ENCODE measurements around the gene GPR42.
"Not testable (repeated sequence)": the region's sequence is repeated elsewhere in the genome, so short reads cannot be mapped to it uniquely, and the experiment has no call there.

Gene GPR42

GRCh38 chr19:35352448-35353304 lies 18.2 kb upstream of the GPR42 start:
- H3K4me1 Mint-ChIP-seq (ENCODE audit: low read depth), result peaks cover 29% of the 10 kb centered on the region
- no peaks in the 10 kb centered on the region for H3K27me3 Mint-ChIP-seq
- H3K4me3 Mint-ChIP-seq, result no peak overlapping the region
- no peaks in the 10 kb centered on the region for H3K36me3 Mint-ChIP-seq (ENCODE audit: low read depth)
- peak; percentile 78 for DNase-seq
- no peaks in the 10 kb centered on the region for H3K9me3 Mint-ChIP-seq
- peak overlapping the region; percentile 59 for H3K27ac Mint-ChIP-seq

- H3K36me3 Mint-ChIP-seq (ENCODE audit: low read depth), result no peaks in the 10 kb centered on the region
- DNase-seq, result no peak
- H3K9me3 Mint-ChIP-seq, result no peaks in the 10 kb centered on the region
- H3K27ac Mint-ChIP-seq, result no peak overlapping the region
- H3K4me3 Mint-ChIP-seq, result no peak overlapping the region
- H3K4me1 Mint-ChIP-seq (ENCODE audit: low read depth), result peaks cover 28% of the 10 kb centered on the region
- no peaks in the 10 kb centered on the region for H3K27me3 Mint-ChIP-seq
Measured at GRCh38 chr19:35353635-35354034, 17.2 kb upstream of the GPR42 start.

DNA sequence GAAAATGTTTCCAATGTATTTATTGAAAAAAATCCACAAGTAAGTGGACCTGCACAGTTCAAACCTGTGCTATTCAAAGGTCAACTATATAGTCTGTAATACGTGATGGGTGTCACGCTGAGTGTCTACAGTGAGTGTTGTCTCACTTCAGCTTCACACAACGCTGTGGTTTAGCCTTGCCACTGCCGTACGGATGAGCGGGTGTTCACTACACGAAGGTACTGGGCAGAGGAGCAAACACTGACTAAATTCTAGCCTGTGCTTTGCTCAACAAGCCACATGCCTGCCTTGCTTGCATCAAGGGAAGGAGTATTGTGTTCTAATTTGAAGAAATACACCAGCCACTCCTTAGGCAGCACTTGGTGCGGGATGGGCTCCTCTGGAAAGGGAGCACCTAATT lies 16.0 kb upstream of the GPR42 start:
- Mint-ChIP-seq H3K36me3 (ENCODE audit: low read depth) (no peaks in the 10 kb centered on the region), H3K9me3 (no peaks in the 10 kb centered on the region), H3K4me3 (no peak overlapping the region), H3K4me1 (ENCODE audit: low read depth) (peaks cover 17% of the 10 kb centered on the region), H3K27ac (no peak overlapping the region), H3K27me3 (no peaks in the 10 kb centered on the region)
- no peak for DNase-seq

- H3K36me3 Mint-ChIP-seq (ENCODE audit: low read depth), result no peaks in the 10 kb centered on the region
- no peak overlapping the region for H3K4me3 Mint-ChIP-seq
- no peaks in the 10 kb centered on the region for H3K27me3 Mint-ChIP-seq
- no peak for DNase-seq
- no peaks in the 10 kb centered on the region for H3K9me3 Mint-ChIP-seq
- no peak overlapping the region for H3K27ac Mint-ChIP-seq
- peaks cover 17% of the 10 kb centered on the region for H3K4me1 Mint-ChIP-seq (ENCODE audit: low read depth)
Measured at GRCh38 chr19:35355791-35356460, 14.9 kb upstream of the GPR42 start.

- Mint-ChIP-seq H3K27me3 (peaks cover 11% of the 10 kb centered on the region), H3K36me3 (ENCODE audit: low read depth) (no peaks in the 10 kb centered on the region), H3K27ac (peak within 1 kb of the TSS; percentile 74), H3K4me1 (ENCODE audit: low read depth) (peaks cover 12% of the 10 kb centered on the region), H3K4me3 (peak within 1 kb of the TSS; percentile 40), H3K9me3 (no peaks in the 10 kb centered on the region)
- peak; percentile 38 for DNase-seq
Measured at GRCh38 chr19:35357867-35358573, 12.8 kb upstream of the GPR42 start, which contains the start of gene FFAR3. TSS of gene FFAR3 (plus strand) at chr19:35358460. CDS start at chr19:35358891, 431 bp downstream.

- DNase-seq, result peak; percentile 28
- H3K27me3 Mint-ChIP-seq, result peaks cover 11% of the 10 kb centered on the region
- not testable (repeated sequence) for H3K4me3 Mint-ChIP-seq; H3K27ac Mint-ChIP-seq; H3K36me3 Mint-ChIP-seq (ENCODE audit: low read depth); H3K9me3 Mint-ChIP-seq
- peaks cover 11% of the 10 kb centered on the region for H3K4me1 Mint-ChIP-seq (ENCODE audit: low read depth)
Measured at GRCh38 chr19:35358834-35359233, 12.0 kb upstream of the GPR42 start.

DNA sequence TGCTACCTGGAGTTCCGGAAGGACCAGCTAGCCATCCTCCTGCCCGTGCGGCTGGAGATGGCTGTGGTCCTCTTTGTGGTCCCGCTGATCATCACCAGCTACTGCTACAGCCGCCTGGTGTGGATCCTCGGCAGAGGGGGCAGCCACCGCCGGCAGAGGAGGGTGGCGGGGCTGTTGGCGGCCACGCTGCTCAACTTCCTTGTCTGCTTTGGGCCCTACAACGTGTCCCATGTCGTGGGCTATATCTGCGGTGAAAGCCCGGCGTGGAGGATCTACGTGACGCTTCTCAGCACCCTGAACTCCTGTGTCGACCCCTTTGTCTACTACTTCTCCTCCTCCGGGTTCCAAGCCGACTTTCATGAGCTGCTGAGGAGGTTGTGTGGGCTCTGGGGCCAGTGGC lies 11.5 kb upstream of the GPR42 start:
- H3K4me3 Mint-ChIP-seq; H3K36me3 Mint-ChIP-seq (ENCODE audit: low read depth); H3K27ac Mint-ChIP-seq; H3K9me3 Mint-ChIP-seq: not testable (repeated sequence)
- peaks cover 11% of the 10 kb centered on the region for H3K4me1 Mint-ChIP-seq (ENCODE audit: low read depth)
- DNase-seq, result peak; percentile 26
- peaks cover 11% of the 10 kb centered on the region for H3K27me3 Mint-ChIP-seq

- Mint-ChIP-seq H3K4me1 (ENCODE audit: low read depth) (peaks cover 11% of the 10 kb centered on the region), H3K27me3 (peaks cover 16% of the 10 kb centered on the region)
- not testable (repeated sequence) for DNase-seq; H3K36me3 Mint-ChIP-seq (ENCODE audit: low read depth); H3K4me3 Mint-ChIP-seq; H3K27ac Mint-ChIP-seq; H3K9me3 Mint-ChIP-seq
Measured at GRCh38 chr19:35360081-35360480, 10.8 kb upstream of the GPR42 start.

GRCh38 chr19:35360880-35361420 lies 9.9 kb upstream of the GPR42 start:
- Mint-ChIP-seq H3K27me3 (peaks cover 17% of the 10 kb centered on the region), H3K9me3 (no peaks in the 10 kb centered on the region), H3K27ac (no peak overlapping the region), H3K36me3 (ENCODE audit: low read depth) (no peaks in the 10 kb centered on the region), H3K4me1 (ENCODE audit: low read depth) (peaks cover 11% of the 10 kb centered on the region), H3K4me3 (no peak overlapping the region)
- no peak for DNase-seq

DNA sequence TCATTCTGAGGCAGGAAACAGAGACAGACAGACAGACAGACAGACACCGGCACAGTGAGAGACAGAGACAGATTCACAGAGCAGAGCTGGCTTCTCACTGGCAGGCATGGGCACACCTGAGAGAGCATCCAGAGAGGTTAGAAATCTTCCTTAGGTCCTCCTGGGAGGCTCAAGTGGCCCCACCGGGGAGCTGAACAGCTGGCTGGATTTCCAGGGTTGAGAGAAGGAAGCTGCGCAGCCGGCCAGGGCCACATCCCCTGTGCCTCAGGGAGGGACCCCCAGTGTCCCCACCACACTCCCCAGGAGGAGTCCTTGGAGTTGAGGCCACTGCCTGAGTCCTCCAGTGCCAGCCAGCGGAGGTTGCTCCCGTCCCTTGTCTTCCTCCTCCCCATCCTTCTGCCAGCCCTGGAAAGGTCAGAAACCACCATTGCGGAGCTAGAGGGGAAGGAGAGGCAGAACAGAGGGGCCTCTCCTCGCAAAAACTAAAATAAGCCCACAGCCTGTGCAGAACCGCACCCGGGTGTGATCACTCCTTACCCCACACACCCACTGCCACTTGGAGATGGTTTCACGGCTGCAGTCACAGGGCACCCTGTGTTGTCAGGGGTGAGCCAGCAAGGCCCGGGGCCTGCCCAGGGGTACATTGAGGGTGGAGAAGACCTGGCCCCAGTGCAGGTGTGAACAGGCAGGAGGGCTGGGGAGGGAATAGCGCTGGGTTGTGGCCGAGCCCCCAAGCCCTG lies 8.4 kb upstream of the GPR42 start:
- no peak for DNase-seq
- H3K27me3 Mint-ChIP-seq, result peaks cover 20% of the 10 kb centered on the region
- H3K27ac Mint-ChIP-seq, result no peak overlapping the region
- no peaks in the 10 kb centered on the region for H3K36me3 Mint-ChIP-seq (ENCODE audit: low read depth)
- peaks cover 10% of the 10 kb centered on the region for H3K4me1 Mint-ChIP-seq (ENCODE audit: low read depth)
- no peak overlapping the region for H3K4me3 Mint-ChIP-seq
- no peaks in the 10 kb centered on the region for H3K9me3 Mint-ChIP-seq

- Mint-ChIP-seq H3K27me3 (peaks cover 23% of the 10 kb centered on the region), H3K4me3 (no peak overlapping the region), H3K4me1 (ENCODE audit: low read depth) (peaks cover 5% of the 10 kb centered on the region), H3K9me3 (no peaks in the 10 kb centered on the region), H3K36me3 (ENCODE audit: low read depth) (no peaks in the 10 kb centered on the region), H3K27ac (no peak overlapping the region)
- no peak for DNase-seq
Measured at GRCh38 chr19:35363001-35363590, 7.8 kb upstream of the GPR42 start.

DNA sequence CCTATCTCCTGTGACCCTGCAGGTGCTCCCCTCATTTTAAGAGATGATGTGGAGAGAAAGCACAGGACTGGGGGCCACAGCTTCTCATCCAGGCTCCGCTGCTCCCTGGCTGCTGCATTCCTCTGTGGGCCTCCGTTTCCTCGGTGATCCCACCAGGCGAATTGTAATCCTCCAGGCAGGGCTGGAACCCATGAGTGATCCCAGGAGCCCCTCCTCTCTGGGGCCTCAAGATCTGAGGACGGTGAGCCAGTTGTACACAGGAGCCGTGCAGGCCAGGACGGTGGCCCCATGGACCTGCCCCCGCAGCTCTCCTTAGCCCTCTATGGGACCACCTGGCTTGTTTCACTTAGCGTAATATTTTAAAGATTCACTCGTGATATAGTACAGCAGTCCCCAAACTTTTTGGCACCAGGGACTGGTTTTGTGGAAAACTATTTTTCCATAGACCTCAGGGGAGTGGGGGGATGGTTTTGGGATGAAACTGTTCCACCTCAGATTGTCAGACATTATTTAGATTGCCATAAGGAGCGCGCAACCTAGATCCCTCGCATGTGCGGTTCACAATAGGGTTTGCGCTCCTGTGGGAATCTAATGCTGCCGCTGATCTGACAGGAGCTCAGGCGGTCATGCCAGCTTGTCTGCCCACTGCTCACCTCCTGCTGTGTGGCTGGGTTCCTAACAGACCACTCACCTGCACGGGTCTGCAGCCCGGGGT lies 7.0 kb upstream of the GPR42 start:
- H3K36me3 Mint-ChIP-seq (ENCODE audit: low read depth), result no peaks in the 10 kb centered on the region
- H3K27me3 Mint-ChIP-seq, result peaks cover 25% of the 10 kb centered on the region
- peaks cover 4% of the 10 kb centered on the region for H3K4me1 Mint-ChIP-seq (ENCODE audit: low read depth)
- H3K9me3 Mint-ChIP-seq, result no peaks in the 10 kb centered on the region
- DNase-seq, result no peak
- no peak overlapping the region for H3K27ac Mint-ChIP-seq
- H3K4me3 Mint-ChIP-seq, result no peak overlapping the region

- Mint-ChIP-seq H3K4me1 (ENCODE audit: low read depth) (peaks cover 4% of the 10 kb centered on the region), H3K4me3 (no peak overlapping the region), H3K9me3 (no peaks in the 10 kb centered on the region), H3K36me3 (ENCODE audit: low read depth) (no peaks in the 10 kb centered on the region), H3K27ac (no peak overlapping the region), H3K27me3 (peaks cover 26% of the 10 kb centered on the region)
- no peak for DNase-seq
Measured at GRCh38 chr19:35365303-35365702, 5.6 kb upstream of the GPR42 start.
